T-helper 2 cell (primary cell): ENCODE results near the gene DDX53.

Experiments
- DNase-seq, 5 experiments: peaks; one replicate each; pipeline versions ENCODE4 v3.0.0 to v3.0.0-alpha.2; 2012 to 2022
- total RNA-seq, 2 donors: gene quantifications; one replicate each; lab custom pipeline; 2026; lab: John Stamatoyannopoulos, UW

Gene DDX53
- total RNA-seq, result 0 reads per million in 2 donors

GRCh38 chrX:22999696-23000223 lies at the start of gene DDX53:
Gene DDX53 (plus strand): TSS chrX:22999960. CDS start chrX:23000058, 98 bp downstream.
- DNase-seq, result no peak

- DNase-seq, result no peak
Observed at GRCh38 chrX:22950269-22951266, 49.2 kb upstream of the DDX53 start.

GRCh38 chrX:22952010-22952409 lies 47.8 kb upstream of the DDX53 start:
- no peak for DNase-seq

GRCh38 chrX:22958250-22958649 lies 41.5 kb upstream of the DDX53 start:
- no peak for DNase-seq

GRCh38 chrX:22959204-22959920 lies 40.4 kb upstream of the DDX53 start:
- no peak for DNase-seq

GRCh38 chrX:22963196-22963595 lies 36.6 kb upstream of the DDX53 start:
- DNase-seq, result no peak

- DNase-seq, result no peak
Observed at GRCh38 chrX:22968494-22968893, 31.3 kb upstream of the DDX53 start.

GRCh38 chrX:22969411-22969810 lies 30.3 kb upstream of the DDX53 start:
- DNase-seq, result no peak

- DNase-seq, result no peak
Observed at GRCh38 chrX:22970861-22971260, 28.9 kb upstream of the DDX53 start.

GRCh38 chrX:22974616-22975015 lies 25.1 kb upstream of the DDX53 start:
- DNase-seq, result no peak

- DNase-seq, result no peak
Observed at GRCh38 chrX:22975786-22976185, 24.0 kb upstream of the DDX53 start.

- no peak for DNase-seq
Observed at GRCh38 chrX:22985958-22986357, 13.8 kb upstream of the DDX53 start.

GRCh38 chrX:22987452-22987851 lies 12.3 kb upstream of the DDX53 start:
- DNase-seq, result no peak

GRCh38 chrX:23003116-23003515 lies 3.4 kb downstream of the DDX53 start:
- DNase-seq, result no peak

GRCh38 chrX:23008431-23009099 lies 8.8 kb downstream of the DDX53 start:
- DNase-seq, result no peak

- DNase-seq, result no peak
Observed at GRCh38 chrX:23012162-23012561, 12.4 kb downstream of the DDX53 start.

GRCh38 chrX:23012636-23013035 lies 12.9 kb downstream of the DDX53 start:
- no peak for DNase-seq

- DNase-seq, result no peak
Observed at GRCh38 chrX:23013366-23013765, 13.6 kb downstream of the DDX53 start.

GRCh38 chrX:23031600-23031999 lies 31.8 kb downstream of the DDX53 start:
- no peak for DNase-seq

GRCh38 chrX:23035493-23035892 lies 35.7 kb downstream of the DDX53 start:
- no peak for DNase-seq

GRCh38 chrX:23046443-23046842 lies 46.7 kb downstream of the DDX53 start:
- DNase-seq, result no peak

- no peak for DNase-seq
Observed at GRCh38 chrX:23048806-23049573, 49.2 kb downstream of the DDX53 start.
